ENCODE results near the gene STXBP1.
"Not testable (repeated sequence)": the region's sequence is repeated elsewhere in the genome, so short reads cannot be mapped to it uniquely, and the experiment has no call there.

The STXBP1 gene

GRCh38 chr9:127578627-127578951 is 33.5 kb upstream of the STXBP1 start:
- DNase-seq: no peak

DNA sequence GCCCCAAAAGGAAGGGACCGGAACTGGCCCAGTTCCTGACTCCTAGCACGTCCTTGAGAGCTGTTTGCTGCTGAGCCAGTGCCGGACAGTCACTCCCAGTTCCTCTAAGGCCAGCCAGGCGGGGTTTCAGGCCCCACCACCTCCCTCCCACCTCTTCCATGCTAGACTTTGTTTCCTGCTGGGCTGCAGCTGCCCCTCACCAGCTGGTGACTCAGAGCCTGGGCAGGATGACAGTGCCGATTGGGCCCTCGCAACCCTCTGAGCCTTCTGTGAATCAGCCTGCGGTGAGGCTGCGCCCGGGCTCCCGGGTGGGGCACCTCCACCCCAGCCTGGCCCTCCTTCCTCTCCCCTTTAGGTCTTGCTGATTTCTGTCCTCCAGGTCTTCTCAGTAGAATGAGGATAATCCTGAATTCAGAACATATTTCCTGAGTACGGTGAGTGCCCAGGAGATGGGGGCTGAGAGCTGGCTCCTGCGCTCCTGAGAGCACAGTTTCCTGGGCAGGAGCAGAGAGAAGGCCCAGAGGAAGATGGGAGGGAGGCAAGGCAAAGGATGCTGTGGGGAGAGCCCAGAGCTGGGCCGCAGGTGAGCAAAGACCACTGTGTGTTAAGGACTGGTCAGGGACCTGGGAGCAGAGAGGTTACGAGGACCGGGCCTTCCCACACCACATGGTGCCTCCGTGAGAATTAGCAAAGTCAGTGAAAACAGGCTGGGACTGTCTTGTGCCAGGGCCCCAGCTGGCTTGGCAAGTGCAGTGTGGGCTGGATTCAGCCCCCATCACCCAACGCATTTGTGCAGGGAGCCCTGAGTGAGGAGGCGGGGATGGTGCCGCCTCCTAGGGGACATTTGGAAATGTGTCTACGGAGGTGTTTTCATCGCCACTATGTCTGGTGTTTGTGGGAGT is 32.9 kb upstream of the STXBP1 start:
- DNase-seq: peak; percentile 80

- DNase-seq: no peak
Observed at GRCh38 chr9:127580366-127580765, 31.7 kb upstream of the STXBP1 start.

GRCh38 chr9:127580879-127581475 is 31.1 kb upstream of the STXBP1 start:
- DNase-seq: no peak

DNA sequence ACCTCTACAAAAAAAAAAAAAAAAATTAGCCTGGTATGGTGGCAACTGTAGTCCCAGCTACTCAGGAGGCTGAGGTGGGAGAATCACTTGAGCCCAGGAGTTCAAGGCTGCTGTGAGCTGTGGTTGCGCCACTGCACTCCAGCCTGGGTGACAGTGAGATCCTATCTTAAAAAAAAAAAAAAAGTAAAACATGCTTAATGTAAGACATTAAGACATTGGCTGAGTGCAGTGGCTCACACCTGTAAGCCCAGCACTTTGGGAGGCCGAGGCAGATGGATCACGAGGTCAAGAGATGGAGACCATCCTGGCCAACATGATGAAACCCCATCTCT is 27.6 kb upstream of the STXBP1 start:
- not testable (repeated sequence) for DNase-seq

- DNase-seq: no peak
Observed at GRCh38 chr9:127585161-127585819, 26.8 kb upstream of the STXBP1 start.

- no peak for DNase-seq
Observed at GRCh38 chr9:127586096-127586495, 26.0 kb upstream of the STXBP1 start.

GRCh38 chr9:127586537-127586936 is 25.5 kb upstream of the STXBP1 start:
- peak; percentile 62 for DNase-seq

- no peak for DNase-seq
Observed at GRCh38 chr9:127587966-127588365, 24.1 kb upstream of the STXBP1 start.

DNA sequence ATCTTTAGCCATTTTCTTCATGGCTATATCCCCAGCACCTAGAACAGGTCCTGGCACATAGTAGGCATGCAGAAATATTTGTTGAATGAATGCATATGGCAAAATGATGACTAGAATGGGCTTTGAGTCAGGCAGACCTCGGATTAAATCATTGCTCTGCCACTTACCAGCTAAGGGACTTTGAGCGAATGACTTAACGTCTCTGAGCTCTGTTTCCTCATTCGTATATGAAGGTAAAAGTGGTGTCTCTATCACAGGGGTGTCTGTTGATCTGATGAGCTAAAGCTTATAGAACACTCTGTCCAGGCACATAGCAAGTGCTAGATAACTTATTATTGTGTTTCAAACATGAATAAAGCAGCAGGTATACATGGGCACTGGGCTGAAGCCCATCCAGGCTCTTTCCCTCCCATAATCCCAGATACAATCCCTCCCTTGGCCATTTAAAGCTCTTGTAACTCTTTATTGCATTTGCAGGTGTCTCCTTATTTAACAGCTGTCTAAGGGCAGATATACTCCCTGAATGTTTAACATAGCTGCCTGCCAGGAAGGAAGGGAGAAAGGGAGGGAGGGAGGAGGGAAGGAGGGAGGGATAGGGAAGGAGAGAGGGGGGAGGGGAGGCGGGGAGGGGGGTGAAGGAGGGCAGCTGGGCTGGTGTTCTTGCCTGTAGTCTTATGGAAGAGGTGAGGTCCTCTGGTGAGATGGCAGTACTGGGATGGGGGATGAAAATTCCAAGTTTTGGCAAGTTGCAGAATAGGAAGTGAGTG is 23.2 kb upstream of the STXBP1 start:
- DNase-seq: no peak

DNA sequence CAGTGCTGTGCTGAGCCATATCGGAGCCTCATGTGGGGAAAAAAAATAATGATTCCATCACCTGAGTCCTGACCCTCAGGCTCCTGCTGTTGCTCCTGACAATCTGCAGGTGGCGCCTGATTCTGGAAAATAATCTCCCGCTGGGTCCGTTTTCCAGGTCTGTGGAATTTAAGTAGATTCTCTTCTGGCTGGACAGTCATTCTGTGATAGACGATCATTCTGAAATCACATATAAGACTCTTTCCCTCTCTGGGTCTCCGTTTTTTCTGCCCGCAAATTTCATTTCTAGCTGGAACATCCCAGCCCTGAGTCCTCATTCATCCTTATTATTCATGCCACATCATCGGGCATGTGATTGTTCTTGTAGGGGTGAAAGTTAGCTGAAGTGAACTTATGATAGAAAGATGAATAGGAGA is 22.1 kb upstream of the STXBP1 start:
- peak; percentile 34 for DNase-seq

GRCh38 chr9:127595611-127596010 is 16.5 kb upstream of the STXBP1 start:
- no peak for DNase-seq

DNA sequence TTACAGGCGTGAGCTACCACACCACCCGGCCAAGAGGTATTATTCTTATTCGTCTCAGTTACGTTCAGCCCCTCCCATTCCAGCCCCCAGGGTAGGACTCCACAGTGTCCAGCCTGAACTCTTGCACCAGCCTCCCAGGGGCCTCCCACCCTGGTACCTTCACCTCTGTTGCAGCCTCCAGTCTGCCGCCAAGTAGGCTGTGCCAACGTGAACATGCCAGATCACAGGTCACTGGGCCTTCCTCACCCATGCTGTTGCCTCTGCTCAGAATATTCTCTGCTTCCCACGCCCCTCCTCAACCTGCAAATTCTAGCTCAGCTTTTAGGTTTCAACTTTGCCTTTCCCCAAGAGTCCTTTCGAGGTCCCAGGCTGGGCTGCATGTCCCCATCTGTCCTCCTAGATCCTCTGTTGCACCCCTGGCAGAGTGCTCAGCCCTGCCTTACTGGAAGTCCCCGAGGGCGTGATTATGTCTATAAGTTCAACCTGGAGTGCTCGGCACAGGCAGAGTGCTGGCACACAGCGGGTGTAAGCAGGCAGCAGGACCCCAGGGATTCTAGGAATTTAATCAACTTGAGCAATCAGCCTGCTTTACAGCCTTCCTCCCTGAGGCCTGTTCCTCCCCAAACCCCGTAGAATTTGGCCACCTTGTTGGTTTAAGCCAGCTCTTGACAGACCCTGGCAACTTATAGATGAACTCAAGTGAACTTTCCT is 13.1 kb upstream of the STXBP1 start:
- DNase-seq: no peak

- DNase-seq: no peak
Observed at GRCh38 chr9:127599550-127599891, 12.6 kb upstream of the STXBP1 start.

DNA sequence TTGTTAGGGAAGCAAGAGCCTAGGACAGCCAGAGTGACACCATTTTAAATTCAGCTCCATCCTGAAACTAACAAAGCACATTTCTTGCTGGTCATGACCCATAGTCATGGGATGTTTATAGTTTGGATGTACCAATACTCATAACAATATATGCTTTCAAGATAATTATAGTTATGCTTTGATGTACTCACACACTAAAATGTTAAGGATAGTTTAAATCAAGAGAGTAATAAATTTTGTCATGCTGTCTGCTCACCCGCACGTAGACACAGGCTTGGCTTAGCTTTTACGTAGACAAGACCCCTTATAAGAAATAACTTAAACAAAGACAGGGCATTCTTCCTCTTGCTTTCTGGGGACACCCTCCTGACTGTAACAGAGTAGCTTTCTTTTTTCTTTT is 8.9 kb upstream of the STXBP1 start:
- no peak for DNase-seq

- no peak for DNase-seq
Observed at GRCh38 chr9:127606043-127606442, 6.0 kb upstream of the STXBP1 start.

DNA sequence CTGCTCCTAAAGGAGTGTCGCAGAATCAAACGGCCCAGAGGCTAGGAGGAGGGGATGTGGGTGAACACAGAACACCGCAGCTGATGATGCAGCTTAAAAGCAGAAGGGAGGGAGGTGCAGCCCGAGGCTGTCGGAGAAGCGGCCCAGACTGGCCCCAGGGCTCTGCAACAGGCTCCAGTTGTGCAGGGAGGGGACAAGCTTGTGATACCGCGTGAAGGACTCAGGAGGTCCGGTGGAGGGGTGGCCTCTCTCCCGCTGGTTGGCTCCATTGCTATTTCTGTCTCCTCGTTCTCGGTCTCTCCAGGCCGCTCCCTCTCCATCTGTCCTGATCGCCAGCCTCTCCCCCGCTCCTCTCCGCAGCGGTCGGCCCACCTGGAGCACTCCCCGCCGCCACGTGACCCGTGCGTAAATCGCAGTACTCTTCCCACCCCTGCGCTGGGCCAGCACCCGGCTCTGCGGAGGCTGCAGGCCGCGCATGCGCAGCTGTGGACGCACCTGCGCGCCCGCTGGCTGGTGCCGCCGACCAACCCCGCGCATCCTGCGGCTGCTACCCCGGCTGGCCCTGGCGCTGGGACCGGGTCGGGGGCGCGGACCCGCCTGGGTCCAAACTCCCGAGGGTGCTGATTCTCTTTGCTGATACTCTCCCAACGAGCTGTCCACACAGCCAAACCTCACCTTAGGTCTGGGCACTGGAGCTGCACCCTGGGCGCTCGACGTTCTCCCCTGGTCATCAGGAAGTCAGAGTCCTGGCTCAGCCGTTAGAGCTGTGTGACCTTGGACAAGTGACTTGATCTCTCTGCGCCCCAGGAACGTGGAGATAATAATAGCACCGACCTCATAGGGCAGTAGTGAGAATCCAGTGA is 3.7 kb upstream of the STXBP1 start:
- DNase-seq: peak; percentile 78

GRCh38 chr9:127611603-127611898 is 526 bp upstream of the STXBP1 start:
- no peak for DNase-seq

DNA sequence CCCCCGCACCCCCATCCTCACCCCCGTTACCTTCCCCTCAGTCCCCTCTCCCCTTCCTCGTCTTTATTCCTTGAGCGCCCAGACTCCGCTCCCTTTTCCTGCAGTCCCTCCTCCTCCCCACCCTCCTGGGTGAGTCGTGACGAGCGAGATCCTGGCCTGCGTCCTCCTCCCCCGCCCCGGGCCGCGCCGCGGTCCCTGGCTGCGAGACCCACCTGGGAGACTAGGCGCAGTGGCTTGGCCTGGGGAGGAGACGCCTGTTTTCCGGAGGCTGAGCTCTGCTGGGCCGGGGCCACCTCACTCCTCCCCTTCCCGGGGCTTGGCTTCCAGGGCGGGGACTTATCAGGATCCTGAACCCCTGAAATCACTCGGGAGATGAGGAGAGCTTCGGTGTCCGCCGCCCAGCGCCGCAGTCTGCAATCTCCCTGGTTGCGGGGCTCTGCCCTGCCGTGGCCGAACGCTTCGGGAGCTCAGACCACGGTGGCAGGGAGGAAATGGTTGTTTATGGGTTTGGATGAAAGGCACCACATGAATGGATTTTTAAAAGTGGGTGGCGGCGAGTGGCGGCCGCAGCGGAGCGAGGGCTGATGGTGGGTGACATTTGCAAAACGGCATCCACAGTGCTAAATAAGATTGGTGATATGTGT is 984 bp downstream of the STXBP1 start:
- peak; percentile 36 for DNase-seq

- no peak for DNase-seq
Observed at GRCh38 chr9:127613583-127613954, 1.5 kb downstream of the STXBP1 start.

DNA sequence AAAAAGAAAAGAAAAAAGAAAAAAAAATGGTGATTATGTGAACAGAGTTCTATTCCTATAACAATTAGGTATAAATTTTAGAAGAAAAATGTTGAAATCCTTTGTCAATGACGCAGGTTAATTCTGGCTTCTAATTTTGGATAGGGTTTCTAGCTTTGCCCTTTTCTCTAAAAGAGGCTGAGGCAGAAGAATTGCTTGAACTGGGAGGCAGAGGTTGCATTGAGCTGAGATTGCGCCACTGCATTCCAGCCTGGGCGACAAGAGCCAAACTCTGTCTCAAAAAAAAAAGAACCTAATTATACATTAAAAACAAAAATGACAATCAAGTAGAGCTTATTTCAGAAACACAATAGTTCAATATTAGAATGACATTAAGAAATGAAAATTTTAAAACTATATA is 2.9 kb downstream of the STXBP1 start:
- no peak for DNase-seq
